Kasumi-1 (cell line): Measurements from ENCODE around the gene PARP6.
A peak's percentile ranks its signal among the peaks of the same experiment; 100 is the strongest.

ENCODE experiments used
- DNase-seq, 2 experiments: peaks; one replicate each; lab custom pipeline; 2025; lab: John Stamatoyannopoulos, UW

The PARP6 gene

DNA sequence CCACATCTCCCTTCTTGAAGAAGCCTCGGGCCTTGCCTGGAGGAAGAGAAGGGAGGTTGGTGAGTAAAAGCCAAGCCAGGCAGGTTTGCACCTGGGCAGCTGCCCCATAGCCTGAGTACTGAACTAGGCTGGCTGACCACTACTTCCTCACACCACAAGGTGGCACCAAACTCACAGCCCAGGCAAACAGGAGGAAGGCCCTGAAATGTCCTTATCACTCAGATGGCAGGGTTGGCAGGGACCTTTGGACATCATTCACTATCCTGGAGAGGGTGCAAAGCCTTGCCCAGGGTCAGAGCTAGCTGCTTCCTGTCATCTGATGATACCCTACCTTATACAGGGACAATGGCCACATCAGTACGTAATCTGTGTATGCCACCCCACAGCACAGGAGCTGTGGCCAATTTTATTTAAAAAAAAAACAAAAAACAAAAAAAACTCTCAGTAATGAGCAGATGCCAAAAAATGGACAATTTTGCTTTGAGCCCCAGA is 72.6 kb downstream of the PARP6 start:
- DNase-seq = peak; percentile 68 to 76

DNA sequence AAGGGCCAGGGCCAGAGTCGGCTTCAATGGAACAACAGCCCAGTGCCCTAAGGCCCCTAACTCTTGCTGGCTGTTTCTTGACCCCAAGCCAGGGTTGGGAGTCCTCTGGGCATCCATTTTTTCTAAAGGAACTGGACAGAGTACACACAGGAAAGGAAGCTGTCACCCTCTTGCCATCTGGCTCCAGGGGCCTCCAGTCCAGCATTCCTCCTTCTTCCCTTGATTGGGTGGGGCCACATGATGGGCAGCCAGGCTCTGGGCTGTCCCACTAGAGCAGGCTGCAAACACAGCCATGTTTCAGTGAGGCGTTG is 73.2 kb downstream of the PARP6 start:
- DNase-seq = no peak

DNA sequence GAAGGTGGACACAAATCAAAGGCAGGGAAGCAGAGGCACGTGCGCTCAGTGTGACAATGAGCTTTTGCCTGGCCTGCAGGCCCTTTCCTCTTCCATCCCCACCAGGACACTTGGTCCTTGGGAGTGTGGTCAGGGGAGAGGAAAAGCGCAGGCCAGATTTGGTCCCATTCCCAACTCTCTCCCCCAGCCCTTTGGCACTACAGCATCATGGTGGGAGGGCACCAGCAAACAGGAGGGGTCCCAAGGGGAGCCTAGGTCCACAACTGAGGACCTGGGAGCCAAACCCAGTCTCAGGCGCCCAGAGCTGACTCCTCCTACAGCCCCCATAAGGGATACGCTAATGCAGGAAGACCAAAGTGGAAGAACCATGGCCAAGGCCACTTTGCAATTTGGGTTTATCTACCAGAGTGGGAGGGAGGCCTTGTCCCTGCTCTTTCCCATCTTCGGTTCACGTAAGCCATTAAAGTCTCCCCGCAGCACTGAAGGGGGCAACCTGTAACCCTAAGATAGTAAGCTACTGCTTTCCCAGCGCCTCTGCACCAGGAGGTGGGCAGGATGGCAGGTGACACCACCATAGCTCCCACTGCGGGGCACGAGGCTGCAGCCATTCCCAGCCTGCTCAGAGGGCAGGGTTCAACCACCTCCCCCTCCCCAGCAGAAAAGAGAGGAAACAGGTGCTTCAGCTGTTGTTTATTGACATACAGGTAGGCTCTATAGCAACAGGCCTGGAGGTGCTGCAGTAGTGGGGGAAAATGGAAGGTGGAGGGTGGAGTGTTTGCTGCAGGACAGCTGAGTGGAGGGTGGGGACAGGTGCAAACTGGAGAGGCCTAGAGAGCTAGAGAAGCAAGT is 73.8 kb downstream of the PARP6 start:
- DNase-seq = no peak

DNA sequence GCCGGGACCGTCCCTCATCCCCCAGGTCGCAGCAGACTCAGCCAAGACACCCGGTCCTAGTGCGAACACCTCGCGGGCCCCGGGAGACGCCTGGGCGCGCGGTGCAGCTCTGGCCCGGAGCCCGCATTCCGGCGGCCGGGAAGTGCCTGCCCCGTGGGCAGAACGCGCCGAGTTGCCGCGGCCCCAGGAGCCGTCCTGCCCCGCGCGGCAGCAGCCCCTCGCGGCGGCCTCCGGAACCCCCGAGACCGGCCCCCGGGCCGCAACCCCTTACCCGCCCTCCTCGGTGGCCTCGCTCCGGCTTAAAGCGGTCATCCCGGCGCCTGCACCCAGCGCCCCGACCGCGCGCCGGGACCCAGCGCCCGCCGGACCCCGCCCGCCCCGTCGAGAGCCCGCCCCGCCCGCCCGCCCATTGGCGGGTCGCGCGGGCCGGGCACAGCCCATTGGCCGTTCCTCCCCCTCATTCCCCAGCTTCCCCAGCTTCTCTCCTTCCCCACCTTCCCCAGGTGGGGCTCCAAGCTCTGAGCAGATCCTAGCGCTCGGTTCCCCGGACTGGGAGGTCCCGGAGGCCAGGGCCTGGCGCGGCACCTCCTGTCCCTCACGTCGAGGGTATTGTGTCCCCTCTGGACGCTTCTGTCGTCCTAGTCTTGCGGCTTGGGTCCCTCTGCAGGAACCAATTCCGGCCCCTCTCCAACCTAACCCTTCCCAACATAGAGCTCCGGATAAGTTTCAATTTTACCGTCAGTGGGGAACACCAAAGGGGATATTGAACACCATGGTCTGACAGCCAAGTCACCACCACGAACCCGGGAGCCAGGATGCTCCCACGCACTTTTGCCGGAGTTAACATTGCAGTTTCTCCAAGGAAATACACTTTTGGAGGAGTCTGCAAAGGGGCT is 74.6 kb downstream of the PARP6 start, which contains the start of gene GRAMD2A:
Gene GRAMD2A (minus strand): TSS at position 328 of the 896 bp plus-strand sequence.
- DNase-seq = peak in 1 of 2 experiments; percentile 15

DNA sequence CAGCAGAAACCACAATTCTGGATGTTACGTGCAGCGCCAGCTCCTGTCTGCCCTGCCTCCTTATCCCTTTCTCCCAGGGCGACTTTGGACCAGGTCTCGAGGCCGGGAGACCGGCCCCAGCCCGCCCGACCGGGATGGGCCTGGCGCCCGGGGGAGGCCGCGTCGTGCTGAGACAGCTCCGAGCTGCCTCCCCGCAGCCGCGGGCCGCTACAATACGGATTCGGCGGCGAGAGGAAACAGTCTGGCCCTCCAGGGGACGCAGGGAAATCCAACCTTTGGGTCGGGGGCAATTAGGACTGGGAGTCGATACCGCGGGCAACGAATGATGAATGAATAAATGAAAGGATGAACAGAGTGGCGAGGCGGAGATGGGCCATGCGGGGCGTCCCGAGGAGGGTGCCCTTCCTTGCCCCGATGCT is 75.3 kb downstream of the PARP6 start:
- no peak for DNase-seq

DNA sequence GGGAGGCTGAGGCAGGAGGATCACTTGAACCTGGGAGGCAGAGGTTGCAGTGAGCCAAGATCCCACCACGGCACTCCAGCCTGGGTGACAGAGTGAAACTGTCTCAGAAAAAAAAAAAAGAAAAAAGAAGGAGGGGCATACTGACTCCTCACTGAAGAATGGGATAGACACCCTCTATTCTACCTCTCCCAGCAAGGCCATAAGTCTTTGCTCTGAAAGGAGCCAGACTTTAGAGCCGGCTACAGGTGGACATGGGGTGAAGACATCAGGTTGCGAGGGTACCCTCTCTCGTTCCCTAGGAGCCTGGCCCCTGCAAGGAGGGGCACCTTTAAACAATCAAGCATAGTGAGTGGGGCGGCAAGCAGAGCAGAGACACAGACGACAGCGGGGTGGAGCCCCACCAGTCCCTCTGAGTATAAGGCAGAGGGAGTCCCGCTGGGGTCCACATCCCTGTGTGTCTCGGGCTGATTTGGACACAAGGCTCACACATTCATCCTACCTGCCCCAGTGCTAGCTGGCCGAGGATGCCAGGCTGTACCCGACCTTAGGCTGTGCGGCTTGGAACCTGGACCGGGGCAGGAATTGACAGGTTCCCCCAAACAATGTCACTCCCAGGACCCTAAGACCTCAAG is 75.8 kb downstream of the PARP6 start:
- no peak for DNase-seq

DNA sequence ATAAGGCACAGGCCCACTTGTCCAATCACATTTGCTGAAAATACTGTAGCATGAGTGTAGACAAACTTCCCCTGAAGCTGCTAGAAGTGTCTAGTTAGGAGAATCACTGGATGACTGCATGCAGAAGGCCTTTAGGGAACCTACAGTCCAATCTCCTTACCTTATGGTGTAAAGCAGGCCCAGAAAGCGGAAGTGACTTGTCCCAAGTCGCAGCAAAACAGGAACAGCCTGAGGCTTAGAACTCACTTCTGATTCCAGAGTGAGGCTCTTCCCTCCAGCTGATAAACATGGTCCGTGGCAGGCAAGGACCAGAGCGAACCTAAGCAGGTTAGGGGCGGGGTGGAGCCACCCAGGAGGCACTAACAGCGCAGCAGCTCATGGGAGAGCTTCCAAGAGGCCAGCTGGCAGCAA is 77.2 kb downstream of the PARP6 start:
- peak; percentile 91 to 93 for DNase-seq

DNA sequence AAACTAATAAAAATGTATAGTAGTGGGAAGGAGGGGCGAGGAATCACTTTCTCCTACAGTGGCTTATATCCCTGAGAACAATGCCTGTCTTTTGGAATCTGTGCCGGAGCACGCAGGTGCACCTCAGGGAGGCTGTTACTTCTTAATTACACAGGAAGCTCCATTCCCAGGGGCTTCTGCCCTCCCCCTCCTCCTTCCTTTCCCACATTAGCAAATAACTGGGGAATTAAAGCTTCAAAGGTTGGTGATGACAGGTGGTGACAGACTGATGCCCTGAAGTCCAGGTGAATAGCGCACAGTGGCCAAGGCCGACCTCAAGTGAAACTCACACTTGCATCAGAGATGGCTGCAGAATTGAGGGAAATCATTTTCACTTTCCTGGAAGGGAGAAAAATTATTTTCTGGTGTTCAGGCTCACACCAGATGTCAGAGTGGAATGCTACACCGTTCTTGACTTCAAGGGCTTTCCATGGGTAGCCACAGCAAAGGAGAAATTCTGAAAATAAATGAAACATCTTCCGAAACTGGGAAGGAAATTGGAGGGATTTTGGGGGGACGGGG is 78.4 kb downstream of the PARP6 start:
- DNase-seq = no peak

DNA sequence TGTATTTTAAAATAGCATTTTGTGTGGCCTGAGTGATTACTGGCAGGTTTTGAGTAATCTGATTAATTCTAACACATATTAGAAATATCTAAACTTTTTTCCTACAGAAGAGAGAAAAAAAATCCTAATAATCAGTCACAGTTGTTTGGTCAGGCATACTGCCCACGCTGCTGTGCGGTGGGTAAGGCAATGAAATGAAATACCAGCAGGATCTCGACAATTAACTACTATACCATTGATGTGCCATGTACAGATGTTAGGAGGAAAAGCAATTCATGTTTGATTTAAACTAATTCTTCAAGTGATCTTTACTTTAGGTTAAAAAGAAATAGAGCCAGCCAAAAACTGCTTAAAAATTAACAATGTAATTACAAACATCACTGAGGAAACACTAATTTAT is 79.9 kb downstream of the PARP6 start:
- no peak for DNase-seq
